ENCODE measurements around the gene MLYCD. TPM values are rescaled to one million over a fixed set of nuclear protein-coding genes. Genes with fewer than 3 reads are reported as not detected.

The MLYCD gene
- total and polyA plus RNA-seq, 2 donors from 2014 or later: 8.8 to 9.1 TPM

DNA sequence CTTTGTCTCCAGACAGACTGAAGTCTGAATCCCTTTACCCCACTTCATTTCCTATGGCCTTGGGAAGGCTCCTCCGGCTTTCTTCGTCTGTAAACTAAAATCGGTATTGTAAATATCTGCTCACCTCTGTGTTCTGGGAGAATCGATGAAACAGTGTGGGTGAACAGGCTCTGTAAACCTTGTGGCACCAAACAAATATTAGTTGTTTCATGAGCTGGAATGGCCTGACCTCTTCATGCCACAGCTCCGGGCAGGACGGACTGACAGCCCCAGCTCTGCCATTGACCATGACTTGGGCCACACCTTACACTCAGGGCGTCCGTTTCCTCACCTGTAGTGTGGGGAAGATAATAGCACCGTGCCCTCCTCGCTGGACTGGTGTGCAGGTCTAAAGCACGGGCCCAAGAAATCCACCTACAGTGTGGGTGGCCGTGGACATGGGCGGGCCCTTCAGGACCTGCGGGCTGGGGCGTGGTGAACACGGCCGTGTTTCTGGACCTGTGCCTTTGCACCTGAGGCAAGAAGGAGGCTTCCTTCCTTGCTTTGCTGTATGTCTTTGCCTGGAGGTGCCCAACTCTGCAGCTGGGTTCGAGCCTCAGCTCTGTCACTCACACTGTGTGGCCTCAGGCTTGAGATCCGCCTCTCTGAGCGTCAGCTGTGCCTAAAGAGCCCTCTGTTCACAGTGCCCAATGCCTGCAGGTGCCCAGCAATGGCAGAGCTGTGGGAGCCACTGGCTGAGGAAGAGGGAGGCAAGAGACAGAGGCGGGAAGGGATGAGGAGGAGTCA is 48.1 kb downstream of the MLYCD start:
- no peak for DNase-seq
- H3K4me3 ChIP-seq (ENCODE audit: low read length in 3 of 3): no peak overlapping the region
- H3K9ac ChIP-seq (ENCODE audit: low read length in 3 of 3): no peak overlapping the region
- H3K4me1 ChIP-seq (ENCODE audit: control insufficient read depth in 2 of 3, insufficient read depth in 2 of 3, low read depth in 1 of 3, low read length in 3 of 3): no peaks in the 10 kb centered on the region
- no peak overlapping the region for H3K27ac ChIP-seq (ENCODE audit: low read depth in 2 of 2, low read length in 2 of 2)
- FAIRE-seq: no peak
- no peaks in the 10 kb centered on the region for H3K9me3 ChIP-seq (ENCODE audit: control insufficient read depth in 2 of 3, insufficient read depth in 1 of 3, low read length in 3 of 3)
- H3K36me3 ChIP-seq (ENCODE audit: control insufficient read depth in 2 of 3, insufficient read depth in 3 of 3, low read length in 3 of 3): no peaks in the 10 kb centered on the region
- TF ChIP-seq, protein P1, sequence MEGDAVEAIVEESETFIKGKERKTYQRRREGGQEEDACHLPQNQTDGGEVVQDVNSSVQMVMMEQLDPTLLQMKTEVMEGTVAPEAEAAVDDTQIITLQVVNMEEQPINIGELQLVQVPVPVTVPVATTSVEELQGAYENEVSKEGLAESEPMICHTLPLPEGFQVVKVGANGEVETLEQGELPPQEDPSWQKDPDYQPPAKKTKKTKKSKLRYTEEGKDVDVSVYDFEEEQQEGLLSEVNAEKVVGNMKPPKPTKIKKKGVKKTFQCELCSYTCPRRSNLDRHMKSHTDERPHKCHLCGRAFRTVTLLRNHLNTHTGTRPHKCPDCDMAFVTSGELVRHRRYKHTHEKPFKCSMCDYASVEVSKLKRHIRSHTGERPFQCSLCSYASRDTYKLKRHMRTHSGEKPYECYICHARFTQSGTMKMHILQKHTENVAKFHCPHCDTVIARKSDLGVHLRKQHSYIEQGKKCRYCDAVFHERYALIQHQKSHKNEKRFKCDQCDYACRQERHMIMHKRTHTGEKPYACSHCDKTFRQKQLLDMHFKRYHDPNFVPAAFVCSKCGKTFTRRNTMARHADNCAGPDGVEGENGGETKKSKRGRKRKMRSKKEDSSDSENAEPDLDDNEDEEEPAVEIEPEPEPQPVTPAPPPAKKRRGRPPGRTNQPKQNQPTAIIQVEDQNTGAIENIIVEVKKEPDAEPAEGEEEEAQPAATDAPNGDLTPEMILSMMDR (IDR thresholded peaks at IDR 0.05; ENCODE audit: borderline replicate concordance, extremely low read depth, insufficient read depth): no peak
- no peaks in the 10 kb centered on the region for H3K27me3 ChIP-seq (ENCODE audit: control insufficient read depth, insufficient read depth, low read length)
- intact Hi-C loops (cut with DNase I): no loop called here

DNA sequence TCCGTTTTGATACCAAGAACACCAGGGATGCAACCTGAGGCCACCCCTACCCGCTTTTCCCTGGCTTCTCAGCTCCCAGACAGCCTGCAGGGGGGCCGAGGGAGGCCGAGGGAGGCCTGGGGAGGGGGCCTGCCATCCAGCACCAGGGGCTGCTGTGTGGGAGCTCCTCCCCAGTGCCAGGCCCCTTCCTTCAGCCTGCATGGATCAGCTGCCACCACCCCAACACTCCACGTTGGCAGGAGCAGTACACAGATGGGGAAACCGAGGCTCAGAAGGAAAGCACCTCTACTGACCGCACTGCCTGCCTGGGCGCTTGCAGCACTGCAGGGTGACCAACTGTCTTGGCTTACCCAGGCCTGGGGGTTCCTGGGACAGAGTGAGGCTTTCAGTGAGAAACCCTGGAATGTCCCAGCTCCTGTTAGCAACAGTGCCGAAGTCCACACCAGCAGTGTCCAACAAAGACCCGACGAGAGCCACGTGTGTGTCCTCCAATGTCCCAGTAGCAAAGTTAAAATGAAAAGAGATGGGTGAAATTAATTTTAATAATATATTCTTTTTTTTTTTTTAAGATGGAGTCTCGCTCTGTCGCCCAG is 48.8 kb downstream of the MLYCD start:
- no peaks in the 10 kb centered on the region for H3K36me3 ChIP-seq (ENCODE audit: control insufficient read depth in 2 of 3, insufficient read depth in 3 of 3, low read length in 3 of 3)
- no peak overlapping the region for H3K27ac ChIP-seq (ENCODE audit: low read depth in 2 of 2, low read length in 2 of 2)
- no peak for DNase-seq
- H3K9ac ChIP-seq (ENCODE audit: low read length in 3 of 3): no peak overlapping the region
- no peaks in the 10 kb centered on the region for H3K27me3 ChIP-seq (ENCODE audit: control insufficient read depth, insufficient read depth, low read length)
- H3K4me1 ChIP-seq (ENCODE audit: control insufficient read depth in 2 of 3, insufficient read depth in 2 of 3, low read depth in 1 of 3, low read length in 3 of 3): peaks cover 0 to 4% (median 0%) of the 10 kb centered on the region in 3 donors
- TF ChIP-seq, protein P1 (IDR thresholded peaks at IDR 0.05; ENCODE audit: borderline replicate concordance, extremely low read depth, insufficient read depth): no peak
- FAIRE-seq: no peak
- no peak overlapping the region for H3K4me3 ChIP-seq (ENCODE audit: low read length in 3 of 3)
- intact Hi-C loops (cut with DNase I): no loop called here
- H3K9me3 ChIP-seq (ENCODE audit: control insufficient read depth in 2 of 3, insufficient read depth in 1 of 3, low read length in 3 of 3): no peaks in the 10 kb centered on the region

DNA sequence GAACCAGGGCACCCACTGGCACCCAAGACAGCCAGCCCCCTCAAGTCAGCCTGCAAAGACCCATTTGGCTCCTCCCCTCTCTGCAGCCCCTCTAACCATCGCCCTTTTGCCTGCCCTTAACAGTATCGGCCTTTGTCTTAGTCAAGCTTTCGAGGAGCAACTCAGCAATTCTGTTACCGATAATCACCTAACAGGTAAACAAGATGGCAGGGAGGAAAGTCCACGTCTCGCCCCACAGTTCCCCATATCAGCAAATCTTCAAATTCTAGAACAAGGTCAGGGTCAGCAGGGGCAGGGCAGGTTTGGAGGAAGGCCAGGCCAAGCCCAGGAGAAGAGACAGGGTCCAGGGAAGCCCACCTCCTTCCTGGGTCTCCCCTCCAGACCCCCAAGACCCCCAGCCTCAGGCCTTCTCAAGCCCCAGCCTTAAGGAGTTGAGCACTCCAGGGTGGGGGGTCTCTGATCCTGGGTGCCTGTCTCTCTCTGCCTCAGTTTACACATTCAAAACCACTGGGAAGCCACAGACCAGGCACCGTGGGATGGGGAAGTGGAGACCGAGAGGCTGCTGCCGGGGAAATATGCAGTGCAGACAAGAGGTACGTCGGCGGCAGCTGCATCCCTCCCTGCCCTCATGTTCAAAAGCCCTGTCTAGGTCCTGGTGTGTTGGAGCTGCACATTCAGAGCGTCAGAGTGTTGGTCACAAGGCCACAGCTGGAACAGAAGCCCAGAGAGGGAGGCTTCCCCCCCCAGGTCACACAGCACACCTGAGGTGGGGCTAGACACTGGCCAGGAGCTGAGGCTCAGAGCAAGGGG is 50.2 kb downstream of the MLYCD start:
- no peak for FAIRE-seq
- TF ChIP-seq, protein P1 (IDR thresholded peaks at IDR 0.05; ENCODE audit: borderline replicate concordance, extremely low read depth, insufficient read depth): no peak
- H3K9me3 ChIP-seq (ENCODE audit: control insufficient read depth in 2 of 3, insufficient read depth in 1 of 3, low read length in 3 of 3): no peaks in the 10 kb centered on the region

More for the DNA sequence above, 50.2 kb downstream of the MLYCD start:
- Histone ChIP-seq H3K4me1 (ENCODE audit: control insufficient read depth in 2 of 3, insufficient read depth in 2 of 3, low read depth in 1 of 3, low read length in 3 of 3) (peaks cover 0 to 15% (median 0%) of the 10 kb centered on the region in 3 donors), H3K27me3 (ENCODE audit: control insufficient read depth, insufficient read depth, low read length) (no peaks in the 10 kb centered on the region), H3K27ac (ENCODE audit: low read depth in 2 of 2, low read length in 2 of 2) (no peak overlapping the region), H3K36me3 (ENCODE audit: control insufficient read depth in 2 of 3, insufficient read depth in 3 of 3, low read length in 3 of 3) (no peaks in the 10 kb centered on the region), H3K9ac (ENCODE audit: low read length in 3 of 3) (no peak overlapping the region), H3K4me3 (ENCODE audit: low read length in 3 of 3) (no peak overlapping the region)
- intact Hi-C loops (cut with DNase I): no loop called here
- DNase-seq: no peak

Measured in kidney (tissue), 14 donors.